HG03575 (cell line): ENCODE data around the gene AUH.

Experiments used
- ATAC-seq: cut with Tn5 transposase; IDR thresholded peaks from one replicate; pipeline ENCODE4 v1.9.1; 2021; ENCODE audit not compliant: unreplicated experiment, insufficient number of reproducible peaks, low FRiP score; ENCODE audit errors: extremely low read depth

The AUH gene

DNA sequence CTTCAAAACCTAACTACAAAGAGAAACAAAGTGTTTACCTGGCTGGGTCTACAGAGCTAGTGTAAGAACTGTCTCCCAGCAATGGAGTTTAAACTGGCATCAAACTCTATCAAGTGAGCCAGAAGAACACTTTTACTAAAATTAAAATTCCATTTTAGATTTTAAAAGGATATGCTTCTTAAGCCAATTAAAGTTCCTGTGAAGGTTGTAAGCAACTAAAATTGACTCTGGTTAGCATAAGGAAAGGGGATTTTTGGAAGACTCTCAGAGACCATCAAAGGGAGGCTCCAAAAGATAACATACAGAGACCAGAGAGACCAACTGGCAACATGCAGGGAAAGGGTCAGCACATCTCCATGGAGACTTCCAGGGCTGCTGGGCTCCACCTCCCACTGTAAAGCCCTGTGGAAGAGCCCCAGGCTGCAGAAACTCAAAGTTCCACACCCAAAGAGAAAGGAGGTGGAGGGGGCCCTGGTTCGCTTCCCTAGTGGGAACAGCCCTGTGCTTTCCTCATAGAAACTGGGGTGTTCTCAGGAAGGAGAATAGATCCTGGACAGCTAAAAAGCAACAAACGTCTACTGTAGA lies 91.7 kb downstream of the AUH start:
- ATAC-seq = no peak

DNA sequence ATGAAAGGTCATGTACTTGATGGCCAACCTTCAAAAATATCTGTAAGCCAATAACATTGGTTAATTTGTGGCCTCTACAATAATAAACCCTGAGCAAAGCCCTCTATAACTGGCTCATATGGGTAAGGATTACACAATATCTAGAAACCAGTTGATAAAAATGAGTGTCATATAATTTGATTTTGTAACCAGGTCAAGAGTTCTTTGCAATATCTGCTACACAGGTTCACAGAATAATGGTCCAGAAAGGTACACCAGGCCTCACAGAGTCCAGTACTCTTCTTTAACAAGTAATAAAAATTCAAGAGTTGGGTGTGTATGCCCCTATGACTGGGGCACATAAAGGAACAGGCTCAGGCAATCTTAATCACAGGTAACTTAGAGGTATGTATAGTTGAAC lies 95.3 kb downstream of the AUH start:
- no peak for ATAC-seq

GRCh38 chr9:91265514-91265913 lies 96.2 kb downstream of the AUH start:
- no peak for ATAC-seq

- ATAC-seq = no peak
Observed at GRCh38 chr9:91261417-91261816, 100.3 kb downstream of the AUH start.

DNA sequence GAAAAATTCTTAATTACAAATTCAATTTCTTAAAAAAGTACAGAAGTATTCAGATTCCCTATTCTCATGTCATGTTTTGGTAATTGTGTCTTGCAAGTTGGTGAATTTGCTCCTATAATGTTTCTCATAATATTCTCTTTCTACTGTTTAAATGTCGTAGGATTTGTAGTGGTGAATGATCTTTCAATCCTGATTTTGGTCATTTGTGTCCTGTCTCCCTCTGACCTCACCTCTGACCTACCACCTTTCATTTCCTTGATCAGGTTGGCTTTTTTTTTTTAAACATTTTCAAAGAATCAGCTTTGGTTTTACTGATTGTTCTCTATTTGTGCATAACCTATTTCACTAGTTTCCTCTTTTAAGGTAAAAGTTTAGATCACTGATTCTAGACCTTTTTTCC lies 102.6 kb downstream of the AUH start:
- no peak for ATAC-seq

- ATAC-seq = no peak
Observed at GRCh38 chr9:91258451-91258850, 103.3 kb downstream of the AUH start.

- no peak for ATAC-seq
Observed at GRCh38 chr9:91256235-91256634, 105.5 kb downstream of the AUH start.

DNA sequence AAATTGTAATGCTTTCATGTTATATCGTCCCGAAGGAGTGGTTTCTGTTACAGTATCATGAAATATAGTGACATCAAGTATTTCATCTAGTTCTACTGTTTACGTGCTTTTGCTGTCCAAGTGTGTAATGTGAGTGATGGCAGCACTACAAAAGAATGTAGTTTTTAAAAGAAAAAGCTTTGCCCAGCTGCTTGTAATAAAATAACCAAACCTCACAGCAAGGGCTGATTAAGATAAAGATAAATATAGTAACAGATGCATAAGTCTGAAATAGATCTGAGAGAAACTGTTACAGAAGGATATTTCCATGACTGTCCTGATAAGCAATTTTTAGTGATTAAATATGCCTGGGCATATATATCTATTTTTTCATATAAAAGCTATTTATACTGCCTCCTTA lies 106.4 kb downstream of the AUH start:
- no peak for ATAC-seq

GRCh38 chr9:91253488-91253887 lies 108.2 kb downstream of the AUH start:
- no peak for ATAC-seq

- ATAC-seq = no peak
Observed at GRCh38 chr9:91248707-91249106, 113.0 kb downstream of the AUH start.

- no peak for ATAC-seq
Observed at GRCh38 chr9:91247278-91247677, 114.4 kb downstream of the AUH start.

DNA sequence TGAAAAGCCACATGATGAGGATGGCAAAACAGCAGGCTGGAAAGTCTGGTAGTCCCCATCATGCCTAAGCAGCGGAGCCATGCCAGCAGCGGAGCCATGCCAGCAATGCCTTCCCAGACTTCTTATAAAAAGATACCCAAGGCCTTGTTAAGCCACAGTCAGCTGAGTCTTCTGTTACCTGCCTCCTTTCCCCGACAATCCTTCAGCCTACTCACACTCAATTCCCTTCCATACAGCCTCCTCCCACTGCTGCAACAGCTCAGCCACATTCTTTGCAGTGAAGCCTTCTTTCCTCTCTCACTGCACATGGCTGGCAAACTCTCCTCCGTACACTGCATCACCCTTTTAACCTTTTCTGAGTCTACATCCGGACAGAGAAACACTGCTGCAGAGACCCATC lies 114.9 kb downstream of the AUH start:
- ATAC-seq = no peak

DNA sequence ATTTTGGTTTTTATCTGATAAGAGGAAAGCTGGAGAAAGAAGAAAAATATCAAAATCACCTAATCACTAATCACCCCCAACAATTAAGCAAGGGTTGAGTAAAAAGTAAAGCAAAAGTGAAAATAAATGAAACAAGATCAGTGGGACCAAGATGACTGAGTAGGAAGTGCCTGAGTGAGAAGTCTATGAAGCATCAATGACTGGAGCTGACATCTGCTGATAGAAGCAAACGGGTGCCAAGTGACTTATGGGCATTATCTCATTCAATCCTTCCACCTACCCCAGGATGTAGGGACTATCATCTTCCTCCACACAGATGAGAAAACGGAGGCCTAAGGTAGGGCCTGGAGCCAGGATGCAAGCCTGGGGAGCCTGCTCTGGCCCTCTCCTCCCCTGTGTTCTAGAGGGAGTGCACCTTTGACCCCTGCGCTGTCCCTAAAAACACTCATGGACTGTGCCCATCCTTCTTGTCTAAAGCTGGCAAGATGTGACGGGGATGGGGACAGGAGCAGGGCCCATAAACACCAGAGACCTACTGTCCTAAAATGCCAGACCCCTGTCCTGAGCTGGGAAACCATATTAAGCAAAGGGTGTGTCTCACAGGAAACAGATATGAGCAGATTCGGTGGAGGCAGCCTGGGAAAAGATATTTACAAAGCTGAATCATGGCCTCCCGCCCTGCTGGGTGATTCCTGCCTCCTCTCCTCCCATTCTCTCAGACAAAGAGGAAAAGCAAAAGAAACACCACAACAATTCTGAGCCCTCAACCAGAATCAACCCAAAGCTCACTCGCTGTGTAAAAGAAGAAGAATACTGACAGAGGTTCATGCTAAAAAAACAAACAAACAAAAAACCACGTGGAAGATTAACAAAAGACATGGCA lies 116.0 kb downstream of the AUH start:
- no peak for ATAC-seq

GRCh38 chr9:91243029-91243428 lies 118.7 kb downstream of the AUH start:
- no peak for ATAC-seq

DNA sequence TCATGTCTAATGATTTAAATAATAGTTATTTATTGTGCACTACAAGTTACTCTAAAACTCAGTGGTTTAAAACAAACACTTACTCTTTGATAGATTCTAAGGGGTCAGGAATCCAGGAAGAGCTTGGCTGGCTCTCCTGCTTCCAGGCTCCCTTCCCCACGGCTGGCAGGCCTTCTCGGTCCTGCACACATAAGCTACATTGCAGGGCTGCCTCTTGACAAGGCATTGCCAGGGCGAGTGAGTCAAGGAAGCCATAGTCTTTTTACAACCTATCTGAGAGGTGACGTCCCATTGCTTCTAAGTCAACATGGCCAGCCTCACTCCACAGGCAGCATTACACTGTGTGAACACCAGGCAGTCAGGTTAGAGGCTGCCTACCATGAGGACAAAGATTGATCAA lies 119.8 kb downstream of the AUH start:
- ATAC-seq = no peak

- no peak for ATAC-seq
Observed at GRCh38 chr9:91240596-91241165, 121.0 kb downstream of the AUH start.

DNA sequence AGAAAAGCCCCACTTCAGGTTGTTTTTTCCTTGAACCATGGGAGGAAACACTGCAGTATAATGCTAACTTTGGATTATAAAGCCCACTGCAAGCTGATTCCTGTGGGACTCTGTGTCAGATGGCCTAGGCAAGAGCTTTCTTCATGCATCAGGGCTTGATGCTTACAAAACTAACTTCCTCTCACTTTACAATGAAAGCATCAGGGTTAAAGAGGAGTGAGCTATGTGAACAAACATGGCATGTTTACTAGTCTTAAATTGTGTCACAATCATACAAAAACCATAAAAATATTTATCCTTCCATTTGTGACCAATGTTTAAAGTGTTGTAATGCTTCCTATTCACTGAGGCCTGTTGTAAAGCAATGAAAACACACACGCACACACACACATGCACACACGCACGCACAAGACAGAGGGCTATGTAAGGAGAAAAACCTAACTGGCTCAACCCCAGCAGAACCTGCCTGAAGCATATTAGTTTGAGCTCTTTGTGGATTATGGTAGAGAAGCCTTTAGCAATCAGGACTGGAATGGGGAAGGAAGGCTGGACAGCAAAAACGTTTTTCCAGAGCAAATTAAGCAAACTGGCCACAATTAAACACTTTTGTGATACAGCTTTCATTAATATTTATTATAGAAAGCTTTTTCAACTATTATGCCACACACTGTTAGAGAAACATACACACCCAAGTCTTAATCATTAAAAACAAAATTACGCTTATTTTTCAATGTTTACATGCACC lies 122.2 kb downstream of the AUH start:
- ATAC-seq = no peak

- ATAC-seq = no peak
Observed at GRCh38 chr9:91234523-91234922, 127.2 kb downstream of the AUH start.

GRCh38 chr9:91231619-91232018 lies 130.1 kb downstream of the AUH start:
- ATAC-seq = no peak

GRCh38 chr9:91223000-91223399 lies 138.7 kb downstream of the AUH start:
- ATAC-seq = no peak
